Skin epidermis (tissue), 12 donors: Measurements from ENCODE around the gene NIN.
A peak's percentile ranks its signal among the peaks of the same experiment; 100 is the strongest.

Experiments used
- H3K27ac ChIP-seq, 21 experiments: fragments of 200-600 bp; sonication (generic) in 11 of 21; one replicate each; pipeline ENCODE4 v1.5.0; 2020; ENCODE audit warnings: mild to moderate bottlenecking in 3 of 21, inconsistent platforms in 2 of 21, moderate library complexity in 2 of 21
- H3K4me3 ChIP-seq, 7 experiments: fragments of 200-600 bp; sonication (generic) in 2 of 7; one replicate each; pipeline ENCODE4 v1.5.0; 2020; ENCODE audit warnings: inconsistent platforms in 2 of 7, mild to moderate bottlenecking in 2 of 7, moderate library complexity in 1 of 7

The NIN gene, protein sequence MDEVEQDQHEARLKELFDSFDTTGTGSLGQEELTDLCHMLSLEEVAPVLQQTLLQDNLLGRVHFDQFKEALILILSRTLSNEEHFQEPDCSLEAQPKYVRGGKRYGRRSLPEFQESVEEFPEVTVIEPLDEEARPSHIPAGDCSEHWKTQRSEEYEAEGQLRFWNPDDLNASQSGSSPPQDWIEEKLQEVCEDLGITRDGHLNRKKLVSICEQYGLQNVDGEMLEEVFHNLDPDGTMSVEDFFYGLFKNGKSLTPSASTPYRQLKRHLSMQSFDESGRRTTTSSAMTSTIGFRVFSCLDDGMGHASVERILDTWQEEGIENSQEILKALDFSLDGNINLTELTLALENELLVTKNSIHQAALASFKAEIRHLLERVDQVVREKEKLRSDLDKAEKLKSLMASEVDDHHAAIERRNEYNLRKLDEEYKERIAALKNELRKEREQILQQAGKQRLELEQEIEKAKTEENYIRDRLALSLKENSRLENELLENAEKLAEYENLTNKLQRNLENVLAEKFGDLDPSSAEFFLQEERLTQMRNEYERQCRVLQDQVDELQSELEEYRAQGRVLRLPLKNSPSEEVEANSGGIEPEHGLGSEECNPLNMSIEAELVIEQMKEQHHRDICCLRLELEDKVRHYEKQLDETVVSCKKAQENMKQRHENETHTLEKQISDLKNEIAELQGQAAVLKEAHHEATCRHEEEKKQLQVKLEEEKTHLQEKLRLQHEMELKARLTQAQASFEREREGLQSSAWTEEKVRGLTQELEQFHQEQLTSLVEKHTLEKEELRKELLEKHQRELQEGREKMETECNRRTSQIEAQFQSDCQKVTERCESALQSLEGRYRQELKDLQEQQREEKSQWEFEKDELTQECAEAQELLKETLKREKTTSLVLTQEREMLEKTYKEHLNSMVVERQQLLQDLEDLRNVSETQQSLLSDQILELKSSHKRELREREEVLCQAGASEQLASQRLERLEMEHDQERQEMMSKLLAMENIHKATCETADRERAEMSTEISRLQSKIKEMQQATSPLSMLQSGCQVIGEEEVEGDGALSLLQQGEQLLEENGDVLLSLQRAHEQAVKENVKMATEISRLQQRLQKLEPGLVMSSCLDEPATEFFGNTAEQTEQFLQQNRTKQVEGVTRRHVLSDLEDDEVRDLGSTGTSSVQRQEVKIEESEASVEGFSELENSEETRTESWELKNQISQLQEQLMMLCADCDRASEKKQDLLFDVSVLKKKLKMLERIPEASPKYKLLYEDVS (N-terminal part only)

DNA sequence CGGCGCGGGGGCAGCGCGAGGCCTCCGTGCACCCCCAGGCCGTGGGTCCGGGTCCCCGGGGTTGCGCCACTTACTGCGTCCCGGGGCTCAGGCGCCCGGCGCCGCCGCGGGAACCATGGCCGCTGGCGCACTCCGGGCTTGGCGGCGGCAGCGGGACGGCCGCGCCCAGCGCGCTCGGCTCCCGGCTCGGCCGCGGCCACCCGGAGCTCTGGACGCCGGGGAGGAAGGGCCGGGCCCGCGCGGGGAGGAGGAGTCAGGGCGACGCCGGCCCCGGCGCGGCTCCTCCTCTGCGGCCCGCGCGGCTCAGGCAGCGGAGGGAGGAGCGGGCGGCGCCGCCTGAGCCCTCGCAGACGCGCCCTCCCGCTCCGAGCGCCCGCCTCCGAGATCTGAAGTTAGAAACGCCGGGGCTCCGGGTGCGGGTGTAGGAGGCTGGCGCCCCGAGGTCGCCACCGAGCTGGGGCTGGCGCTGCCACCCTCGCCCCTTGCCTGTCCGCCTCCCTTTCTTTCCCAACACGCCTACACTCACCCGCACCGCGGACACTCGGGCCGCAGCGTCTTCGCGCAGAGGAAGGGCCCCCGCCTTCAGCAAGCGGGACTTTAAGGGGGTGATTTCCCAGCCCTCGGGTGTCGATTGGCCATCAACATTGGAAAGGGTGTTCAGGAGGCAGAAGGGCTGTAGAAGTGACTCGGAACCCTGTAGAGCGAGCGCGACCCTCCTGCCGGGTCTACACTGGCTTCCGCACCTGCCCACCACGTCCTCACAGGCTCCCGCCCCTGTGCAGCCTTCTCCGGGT lies at the start of gene NIN:
Gene NIN (minus strand): TSS at position 231 of the 794 bp plus-strand sequence. CDS start 9,106 bp downstream, outside the sequence.
- H3K27ac ChIP-seq = peak within 1 kb of the TSS; percentile 83 to 96 (median 91)

DNA sequence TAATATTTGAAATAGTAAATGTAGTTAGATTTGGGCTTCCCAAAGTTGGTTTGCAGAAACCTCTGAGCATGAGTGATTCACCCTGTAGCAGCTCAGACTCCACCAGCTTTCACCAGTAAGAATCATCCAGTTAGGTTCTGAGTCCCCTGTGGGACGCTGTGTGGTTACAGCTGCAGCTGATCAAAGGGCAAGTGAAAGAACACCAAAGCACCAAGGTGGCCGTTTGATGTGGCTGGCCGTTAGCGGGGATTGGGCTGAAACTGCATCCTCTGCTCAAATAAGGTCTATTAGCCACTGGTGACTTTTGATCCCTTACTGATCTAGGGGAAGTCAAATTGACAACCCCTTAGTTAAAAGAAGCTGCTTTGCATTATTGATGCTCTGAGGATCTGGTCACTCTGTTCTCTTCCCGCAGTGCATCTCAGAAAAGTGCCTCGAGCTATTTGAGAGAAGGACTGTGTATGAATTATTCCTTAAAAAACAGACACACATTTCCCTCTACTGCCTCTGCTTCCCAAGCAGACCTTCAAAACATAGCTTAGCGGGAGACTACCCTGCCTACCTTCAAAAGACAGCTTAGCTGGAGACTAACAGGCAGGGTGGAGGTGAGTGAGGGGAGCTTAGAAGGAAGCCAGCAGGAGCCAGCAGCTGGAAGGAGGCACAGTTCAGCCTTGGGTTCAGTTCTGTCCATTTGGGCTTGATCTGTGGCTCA lies 44.6 kb upstream of the NIN start:
- no peak overlapping the region for H3K27ac ChIP-seq

More for the DNA sequence above, at the start of gene NIN:
- peak within 1 kb of the TSS; percentile 64 to 98 (median 92) for H3K4me3 ChIP-seq

DNA sequence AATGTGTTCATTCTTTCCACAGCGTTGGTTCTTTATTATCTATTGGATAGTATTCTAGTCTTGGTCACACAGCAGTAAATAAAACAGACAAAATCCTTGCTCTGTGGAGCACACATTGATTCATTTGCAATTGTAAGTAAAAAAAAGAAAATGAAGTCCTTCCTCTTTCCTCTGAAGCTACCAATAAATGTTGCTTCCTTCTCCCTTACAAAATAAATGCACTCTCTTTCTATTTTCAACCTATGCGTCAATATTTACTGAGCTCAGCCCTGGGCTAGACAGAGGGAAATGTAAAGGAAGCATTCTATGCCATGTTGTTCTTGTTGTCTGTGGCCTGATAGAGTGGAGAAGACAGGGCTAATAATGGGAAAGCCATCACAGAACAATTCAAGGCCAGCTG lies 43.8 kb upstream of the NIN start:
- H3K27ac ChIP-seq = no peak overlapping the region
- H3K4me3 ChIP-seq = no peak overlapping the region

More for the DNA sequence above, 44.6 kb upstream of the NIN start:
- no peak overlapping the region for H3K4me3 ChIP-seq

DNA sequence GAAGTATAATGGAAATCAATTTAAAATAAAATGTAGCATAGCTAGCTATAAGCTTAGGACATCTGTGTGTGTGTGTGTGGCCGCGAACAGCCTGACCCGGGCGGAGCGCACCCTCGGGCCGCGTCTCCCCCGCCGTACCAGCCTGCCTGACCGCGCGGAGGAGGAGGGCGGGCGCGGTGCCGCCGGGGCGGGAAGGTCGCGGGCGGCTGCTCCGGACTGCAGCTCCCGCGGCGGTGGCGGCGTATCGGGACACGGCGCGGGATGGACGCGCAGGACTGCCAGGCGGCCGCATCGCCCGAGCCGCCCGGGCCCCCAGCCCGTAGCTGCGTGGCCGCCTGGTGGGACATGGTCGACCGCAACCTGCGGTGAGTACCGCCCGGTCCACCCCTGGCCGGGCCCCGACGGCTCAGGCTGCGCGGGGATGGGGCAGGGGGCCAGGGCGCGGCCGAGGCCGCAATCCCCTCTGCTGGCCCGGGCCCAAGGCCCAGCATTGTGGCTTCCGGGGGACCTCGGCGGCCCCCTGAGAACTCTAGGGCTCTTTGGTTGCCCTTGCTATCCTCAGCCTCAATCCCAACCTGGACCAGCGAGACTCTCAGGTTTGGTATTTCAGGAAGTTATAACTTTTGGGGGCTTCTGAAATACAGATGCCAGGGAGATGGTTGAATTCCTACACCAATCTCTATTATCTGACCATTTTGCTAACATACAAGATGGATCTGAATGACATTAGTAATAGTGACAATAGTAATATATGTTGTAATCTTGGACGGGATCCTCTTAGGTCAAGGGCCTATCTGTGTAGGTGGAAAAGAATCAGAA lies 41.2 kb upstream of the NIN start, which contains the start of gene ABHD12B:
Gene ABHD12B (plus strand): TSS at position 140 of the 819 bp plus-strand sequence. CDS start 122 bp downstream, at position 262.
- peak within 1 kb of the TSS in 6 of 21 experiments; percentile 26 to 72 (median 42) for H3K27ac ChIP-seq
- H3K4me3 ChIP-seq = peak within 1 kb of the TSS in 6 of 7 experiments; percentile 6 to 43 (median 26)

DNA sequence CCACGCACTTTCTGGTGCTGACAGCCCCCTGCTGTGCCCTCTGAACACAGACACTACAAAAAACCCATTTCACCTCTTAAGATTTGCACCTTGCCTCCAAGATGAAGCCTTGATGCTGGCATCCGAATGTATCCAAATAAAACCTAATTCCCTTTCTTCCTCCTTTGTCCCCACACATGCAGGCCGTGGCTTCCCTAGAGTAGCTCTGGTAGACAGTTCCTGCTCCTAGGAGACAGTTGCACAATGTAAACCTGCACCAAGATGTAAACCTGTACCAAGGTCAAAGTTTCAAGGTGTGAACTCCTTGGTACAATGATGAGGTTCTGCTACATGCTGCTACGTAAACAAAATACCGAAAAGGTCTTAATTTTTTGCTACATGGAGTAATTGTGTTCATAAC lies 40.3 kb upstream of the NIN start:
- Histone ChIP-seq H3K27ac (peak overlapping the region in 1 of 21 experiments; percentile 11), H3K4me3 (no peak overlapping the region)

DNA sequence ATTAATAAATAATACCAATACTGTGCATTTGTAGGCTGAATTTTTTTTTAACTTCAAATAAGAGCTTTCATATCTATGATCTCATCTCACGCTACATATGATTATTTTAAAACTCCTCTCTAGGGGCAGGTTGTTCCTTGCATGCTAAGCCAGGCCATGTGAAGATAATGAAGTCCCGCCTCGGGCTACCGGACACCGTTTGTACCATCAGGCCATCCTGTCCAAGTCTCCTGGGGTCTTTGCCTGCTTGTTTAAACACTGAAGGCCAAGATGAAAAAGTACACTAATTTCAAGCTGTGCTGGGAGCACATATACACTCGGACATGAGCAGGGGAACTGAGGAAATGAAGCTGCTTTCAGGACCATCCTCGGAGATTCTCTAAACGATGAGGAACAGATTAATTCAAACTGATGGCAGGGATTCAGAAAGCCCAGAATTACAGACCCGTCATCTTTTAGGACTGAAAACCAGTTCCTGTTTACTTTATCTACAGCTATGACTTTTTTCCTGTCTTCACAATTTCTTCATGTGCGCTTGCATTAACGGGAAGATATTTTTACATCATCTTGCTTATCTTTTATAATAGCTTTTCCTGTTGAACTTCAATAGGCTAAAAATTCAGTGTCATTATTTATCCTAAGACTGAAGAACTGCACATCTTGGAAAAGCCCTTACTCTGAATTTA lies 34.6 kb upstream of the NIN start:
- Histone ChIP-seq H3K4me3 (no peak overlapping the region), H3K27ac (no peak overlapping the region)

DNA sequence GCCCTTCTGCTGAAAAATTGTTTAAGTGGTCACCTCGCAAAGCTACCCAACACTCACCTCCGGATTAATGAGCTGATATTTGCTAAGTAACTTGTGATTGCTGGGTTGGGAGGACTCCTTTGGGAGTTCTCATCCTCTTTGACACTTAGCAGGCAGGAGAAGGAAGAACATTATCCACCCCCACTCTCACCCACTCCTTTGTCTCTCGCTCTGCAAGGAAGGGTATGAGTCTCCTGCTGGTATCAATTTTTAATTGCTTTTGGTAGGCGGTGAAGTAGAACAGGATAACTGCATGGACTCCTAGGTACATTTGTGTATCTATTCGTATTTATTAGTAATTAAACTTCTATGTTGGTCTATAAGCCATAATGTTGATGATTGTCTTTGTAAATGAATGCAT lies 34.0 kb upstream of the NIN start:
- Histone ChIP-seq H3K27ac (no peak overlapping the region), H3K4me3 (no peak overlapping the region)

DNA sequence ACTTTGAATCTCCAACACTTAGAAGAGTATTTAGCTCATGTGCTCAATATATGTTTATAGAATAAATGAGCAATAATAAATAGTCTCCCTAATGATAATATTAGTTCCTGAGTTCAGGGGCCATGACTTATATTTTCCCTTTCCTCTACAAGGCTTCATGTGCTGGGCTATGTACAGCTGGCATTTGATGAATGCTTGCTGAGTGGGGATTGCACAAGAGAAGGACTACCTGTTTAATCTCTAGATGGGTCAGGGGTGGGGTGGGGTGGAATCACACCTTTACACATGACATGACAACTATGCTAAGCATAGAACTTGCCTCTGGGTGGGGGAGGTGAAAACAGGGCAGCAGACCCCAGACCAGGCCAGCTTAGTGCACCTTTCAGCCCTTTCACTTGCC lies 33.3 kb upstream of the NIN start:
- H3K27ac ChIP-seq = no peak overlapping the region

DNA sequence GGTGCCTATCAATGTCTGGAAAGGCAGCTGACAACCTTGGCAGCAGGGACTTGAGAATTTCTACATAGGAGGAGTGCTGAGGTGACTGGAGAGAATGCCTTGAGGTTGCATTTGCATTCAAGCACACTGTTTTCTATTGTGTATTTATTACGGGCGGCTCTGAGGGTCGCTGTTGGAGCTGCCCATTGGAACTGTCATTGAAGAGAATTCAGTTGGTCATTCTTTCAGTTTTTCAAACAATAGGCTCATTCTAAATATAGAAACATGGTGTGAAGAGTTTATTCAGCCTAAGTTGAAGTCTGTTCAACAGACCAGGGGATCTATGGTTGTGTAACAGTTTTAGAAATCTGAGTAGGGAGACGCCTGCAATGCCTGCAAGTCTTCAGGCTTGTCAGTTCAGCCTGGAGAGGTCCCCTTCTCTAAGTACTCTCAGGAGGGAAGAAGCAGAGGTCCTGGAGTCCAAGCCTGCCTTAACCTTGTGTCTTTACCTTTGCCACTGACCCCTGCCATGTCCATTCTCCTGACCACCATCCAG lies 31.1 kb upstream of the NIN start:
- no peak overlapping the region for H3K27ac ChIP-seq
- H3K4me3 ChIP-seq = no peak overlapping the region

More for the DNA sequence above, 33.3 kb upstream of the NIN start:
- H3K4me3 ChIP-seq = no peak overlapping the region

DNA sequence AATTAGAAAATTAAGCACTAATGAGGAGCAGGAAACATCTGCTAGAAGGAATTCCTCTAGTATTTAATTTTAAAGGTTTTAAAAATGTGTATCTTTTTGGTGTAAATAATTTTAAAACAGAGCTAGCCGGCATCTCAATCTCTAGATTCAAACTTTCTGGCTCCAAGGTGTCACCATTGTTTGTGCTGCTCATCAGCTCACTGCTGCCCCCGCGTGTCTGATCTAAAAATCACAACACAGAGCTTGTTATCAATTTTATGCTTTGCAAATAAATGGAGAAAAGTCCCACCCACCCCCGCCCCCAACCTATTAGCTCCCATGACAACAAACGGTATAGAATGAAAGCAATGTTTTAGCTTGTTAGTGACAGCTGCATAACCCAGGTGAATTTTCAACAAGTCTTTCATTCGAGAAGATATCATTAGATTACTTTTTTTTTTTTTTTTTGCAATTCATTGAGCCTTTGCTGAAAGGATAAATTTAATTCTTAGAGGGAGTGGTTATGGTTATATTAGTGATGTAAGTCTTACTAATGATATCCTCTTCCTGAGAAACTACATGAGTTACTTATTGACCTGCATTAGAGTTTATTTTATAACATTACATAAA lies 29.6 kb upstream of the NIN start:
- Histone ChIP-seq H3K4me3 (peak overlapping the region; percentile 38 to 51 (median 46)), H3K27ac (peak overlapping the region in 19 of 21 experiments; percentile 32 to 84 (median 71))

DNA sequence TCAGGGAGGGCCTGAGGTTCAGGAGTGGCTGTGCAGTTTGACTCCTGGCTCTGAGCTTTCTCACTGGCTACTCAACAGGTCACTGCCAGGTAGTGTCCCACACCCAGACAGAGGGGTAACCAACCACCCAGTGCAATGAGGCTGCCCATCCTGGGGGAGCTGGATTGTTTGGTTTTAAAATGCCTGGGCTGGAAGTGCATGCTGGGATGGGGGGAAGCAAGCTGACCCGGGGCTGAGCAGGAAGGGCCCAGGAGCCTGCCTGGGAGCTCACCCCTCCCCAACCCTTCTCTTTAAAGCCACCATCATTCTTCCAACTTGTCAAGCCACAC lies 28.3 kb upstream of the NIN start:
- Histone ChIP-seq H3K4me3 (peak overlapping the region in 6 of 7 experiments; percentile 38 to 51 (median 46)), H3K27ac (peak overlapping the region in 14 of 21 experiments; percentile 41 to 84 (median 74))

DNA sequence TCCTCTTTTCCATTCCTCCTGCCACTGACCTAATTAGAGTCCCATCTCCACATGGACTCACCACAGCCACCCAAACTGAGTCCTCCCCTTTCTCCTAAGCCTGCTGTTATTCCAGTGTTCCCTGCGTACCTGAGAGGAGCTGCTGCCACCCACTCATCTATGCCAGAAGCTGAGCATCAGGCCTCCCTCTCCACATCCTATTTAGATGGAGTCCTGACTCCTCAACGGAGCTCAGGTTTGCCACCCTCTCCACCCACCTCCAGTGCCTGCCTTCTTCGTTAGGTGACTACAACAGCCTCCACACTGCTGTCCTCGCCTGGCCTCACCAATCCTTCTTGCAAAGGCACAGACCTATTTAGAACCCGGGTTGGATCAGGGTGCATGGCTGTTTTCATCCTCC lies 25.7 kb upstream of the NIN start:
- H3K4me3 ChIP-seq = no peak overlapping the region
- no peak overlapping the region for H3K27ac ChIP-seq

DNA sequence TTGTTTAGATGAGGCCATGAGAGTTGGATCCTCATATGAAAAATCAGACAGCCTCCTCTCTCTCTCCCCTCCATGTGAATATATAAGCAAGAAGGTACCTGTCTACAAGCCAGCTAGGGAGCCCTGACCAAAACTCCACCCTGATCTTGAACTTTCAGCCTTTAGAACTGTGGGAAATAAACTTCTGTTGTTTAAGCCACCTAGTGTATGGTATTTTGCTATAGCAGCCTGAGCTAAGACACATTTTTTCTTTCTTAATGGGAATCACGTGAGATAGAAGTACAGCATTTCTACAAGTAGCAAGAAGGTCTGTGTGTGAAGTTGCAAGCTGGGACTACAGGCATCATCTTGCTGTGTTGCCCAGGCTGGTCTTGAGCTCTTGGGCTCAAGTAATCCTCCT lies 24.6 kb upstream of the NIN start:
- Histone ChIP-seq H3K27ac (no peak overlapping the region), H3K4me3 (no peak overlapping the region)

DNA sequence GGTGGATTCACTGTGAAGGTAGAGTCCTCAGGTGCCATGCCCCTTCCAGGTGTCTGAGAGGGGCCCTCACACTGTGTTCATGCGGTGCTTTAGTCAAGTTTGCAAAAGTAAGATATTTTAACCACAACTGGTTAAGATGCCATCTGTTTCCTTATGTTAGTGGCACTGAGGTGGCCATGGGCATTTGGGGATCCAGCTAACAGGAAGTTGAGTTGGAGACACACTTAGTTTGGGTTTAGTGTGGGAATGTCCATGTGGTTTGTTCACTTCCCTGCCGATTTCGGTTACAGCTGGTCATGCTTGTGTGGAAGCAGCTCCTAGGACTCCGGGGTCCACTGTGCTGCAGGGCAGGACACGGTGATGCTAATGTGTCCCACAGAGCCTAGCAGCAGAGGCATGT lies 23.6 kb upstream of the NIN start:
- Histone ChIP-seq H3K4me3 (no peak overlapping the region), H3K27ac (no peak overlapping the region)

DNA sequence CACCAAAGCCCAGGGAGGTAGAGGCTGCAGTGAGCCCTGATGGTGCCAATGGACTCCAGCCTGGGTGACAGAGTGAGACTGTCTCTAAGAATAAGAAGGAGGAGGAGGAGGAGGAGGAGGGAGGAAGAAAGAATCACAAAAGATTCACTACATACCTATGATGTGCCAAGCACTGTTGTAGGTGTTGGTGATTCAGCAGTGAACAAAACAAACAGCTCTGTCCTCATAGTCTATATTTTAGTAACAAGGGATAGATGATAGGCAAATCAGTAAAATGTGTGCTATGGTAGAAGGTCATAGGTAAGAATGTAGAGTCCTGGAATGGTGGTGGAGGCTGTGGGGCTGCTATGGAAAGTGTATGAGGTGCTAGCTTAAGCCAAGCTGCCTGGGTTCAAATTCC lies 22.9 kb upstream of the NIN start:
- Histone ChIP-seq H3K27ac (no peak overlapping the region), H3K4me3 (no peak overlapping the region)

DNA sequence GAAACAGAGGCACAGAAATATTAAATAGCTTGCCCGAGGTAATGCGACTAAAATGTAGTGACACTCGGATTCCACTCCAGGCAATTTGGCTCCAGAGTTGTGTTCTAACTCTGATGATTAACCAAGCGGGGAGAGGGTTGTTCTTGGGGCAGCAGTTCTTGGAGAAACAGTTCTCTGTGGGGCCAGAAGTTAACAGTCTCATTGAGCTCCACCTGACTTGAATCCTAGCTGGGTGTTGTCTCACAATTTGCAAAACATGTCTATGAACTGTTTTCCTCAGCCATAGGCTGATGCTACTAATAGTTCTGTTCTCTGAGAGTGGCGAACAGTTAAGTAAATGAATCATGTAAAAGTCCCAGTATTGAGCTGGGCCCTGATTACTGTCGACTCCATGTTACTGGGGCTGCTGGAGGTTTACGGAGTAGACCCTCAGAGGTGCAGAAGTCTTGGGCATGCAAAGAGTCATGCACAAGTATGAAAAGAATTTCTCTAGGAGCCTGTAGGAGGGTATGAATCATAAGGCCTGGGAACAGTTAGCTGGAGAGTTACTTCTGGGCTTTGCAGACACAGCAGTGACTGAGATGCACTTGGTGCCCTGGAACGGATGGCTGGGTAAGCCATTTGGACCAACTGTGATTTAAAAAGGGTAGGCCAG lies 15.4 kb upstream of the NIN start:
- Histone ChIP-seq H3K4me3 (no peak overlapping the region), H3K27ac (no peak overlapping the region)
